ENCODE data around the gene ETS2.

ETS2 gene

GRCh38 chr21:38777531-38777930 is 28.2 kb upstream of the ETS2 start:
- DNase-seq (ENCODE audit: low read depth in 2 of 2), result no peak

DNA sequence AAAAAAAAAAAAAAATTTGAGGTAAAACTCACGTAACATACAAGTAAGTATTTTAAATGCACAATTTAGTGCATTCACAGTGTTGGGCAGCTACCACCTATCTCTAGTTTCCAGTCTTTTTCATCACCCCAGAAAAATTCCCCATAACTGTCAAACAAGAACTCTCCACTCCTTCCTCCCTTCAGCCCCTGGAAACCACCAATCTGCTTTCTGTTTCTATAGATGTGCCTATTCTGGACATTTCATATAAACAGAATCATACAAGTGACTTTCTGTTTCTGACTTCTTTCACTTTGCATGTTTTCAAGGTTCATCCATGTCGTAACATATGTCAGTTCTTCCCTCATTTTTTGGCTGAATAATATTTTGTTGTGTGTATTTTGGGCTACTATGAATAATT is 24.9 kb upstream of the ETS2 start:
- DNase-seq (ENCODE audit: low read depth in 2 of 2), result no peak

DNA sequence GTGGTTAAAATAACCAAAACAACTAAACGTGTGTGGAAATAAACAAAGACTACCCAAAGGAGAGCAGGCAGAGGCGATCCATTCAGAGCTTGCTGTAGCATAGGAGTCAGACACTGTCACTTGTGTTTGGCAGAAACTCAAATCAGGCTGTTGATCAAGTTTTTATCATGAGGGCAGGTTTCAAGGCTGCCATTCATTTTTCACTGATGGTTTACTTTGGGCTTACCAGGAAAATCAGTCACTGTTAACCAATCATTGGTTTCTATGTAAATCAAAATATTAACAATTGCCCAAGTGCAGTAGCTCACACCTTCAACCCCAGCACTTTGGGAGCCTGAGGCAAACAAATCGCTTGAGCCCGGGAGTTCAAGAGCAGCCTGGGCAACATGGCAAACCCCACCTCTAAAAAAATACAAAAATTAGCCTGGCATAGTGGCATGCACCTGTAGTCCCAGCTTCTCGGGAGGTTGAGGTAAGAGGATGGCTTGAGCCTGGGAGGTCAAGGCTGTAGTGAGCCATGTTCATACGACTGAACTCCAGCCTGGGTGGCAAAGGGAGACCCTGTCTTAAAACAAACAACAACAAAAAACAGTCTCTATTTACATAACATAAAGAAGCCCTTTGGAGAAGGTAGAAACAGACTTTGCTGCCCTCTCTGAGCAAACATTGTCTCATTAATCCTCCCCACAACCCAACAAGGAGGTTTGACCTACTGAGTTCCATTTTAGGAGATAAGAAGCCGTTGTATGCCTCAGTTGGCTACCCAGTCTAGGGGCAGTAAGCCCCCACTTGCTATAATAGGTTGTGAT is 21.1 kb upstream of the ETS2 start:
- DNase-seq (ENCODE audit: low read depth in 2 of 2), result no peak

GRCh38 chr21:38785483-38785882 is 20.2 kb upstream of the ETS2 start:
- no peak for DNase-seq (ENCODE audit: low read depth in 2 of 2)

GRCh38 chr21:38787016-38787415 is 18.7 kb upstream of the ETS2 start:
- DNase-seq (ENCODE audit: low read depth in 2 of 2), result no peak

- no peak for DNase-seq (ENCODE audit: low read depth in 2 of 2)
Observed at GRCh38 chr21:38787461-38788274, 18.1 kb upstream of the ETS2 start.

DNA sequence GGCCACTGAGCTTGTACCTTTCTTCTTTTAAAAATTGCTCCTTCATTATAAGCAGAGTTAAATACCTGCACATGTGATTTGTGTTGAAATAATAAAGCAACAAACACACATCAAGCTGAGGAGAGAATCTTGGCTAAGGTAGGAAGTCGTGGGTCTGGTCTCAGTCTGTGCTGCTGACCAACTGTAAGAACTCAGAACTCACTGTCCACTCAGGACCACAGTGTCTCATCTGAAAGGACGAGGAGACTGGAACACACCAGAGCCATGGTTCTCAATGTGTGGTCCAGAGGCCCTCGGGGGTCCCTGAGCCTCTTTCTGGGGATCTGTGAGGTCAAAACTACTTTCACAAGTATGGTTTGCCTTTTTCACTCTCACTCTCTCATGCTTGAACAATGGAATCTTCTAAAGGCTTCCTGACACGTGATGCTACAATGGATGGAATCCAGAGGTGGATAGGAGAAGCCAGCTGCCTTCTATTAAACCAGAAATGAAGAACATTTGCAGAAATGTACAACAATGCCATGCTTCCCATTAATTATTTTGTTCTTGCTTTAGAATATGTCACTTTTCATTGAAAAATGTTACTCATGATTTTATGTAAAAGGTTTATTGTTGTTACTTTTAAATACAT is 17.3 kb upstream of the ETS2 start:
- DNase-seq (ENCODE audit: low read depth in 2 of 2), result no peak

- DNase-seq (ENCODE audit: low read depth in 2 of 2), result no peak
Observed at GRCh38 chr21:38789275-38789674, 16.5 kb upstream of the ETS2 start.

DNA sequence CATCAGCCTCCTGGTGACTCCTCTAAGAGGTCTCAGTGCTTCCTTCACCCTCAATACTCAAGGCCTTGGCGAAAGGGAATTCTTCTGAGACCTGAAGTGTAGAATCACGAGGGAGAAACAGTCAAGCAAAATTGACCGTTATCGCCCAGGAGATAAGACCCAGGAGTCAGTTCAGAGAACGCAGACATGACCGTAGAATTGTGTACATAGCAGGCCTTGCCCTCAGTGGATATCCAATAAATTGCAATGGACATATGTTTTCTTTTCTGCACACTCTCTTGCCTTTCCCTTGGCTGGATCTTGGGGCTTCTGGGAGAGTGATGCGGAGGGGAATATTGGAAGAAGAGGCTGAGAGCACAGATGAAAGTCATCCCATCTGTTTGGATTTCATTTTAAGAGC is 15.7 kb upstream of the ETS2 start:
- no peak for DNase-seq (ENCODE audit: low read depth in 2 of 2)

GRCh38 chr21:38790961-38791360 is 14.8 kb upstream of the ETS2 start:
- no peak for DNase-seq (ENCODE audit: low read depth in 2 of 2)

- DNase-seq (ENCODE audit: low read depth in 2 of 2), result no peak
Observed at GRCh38 chr21:38792676-38793459, 12.9 kb upstream of the ETS2 start.

GRCh38 chr21:38793926-38794713 is 11.6 kb upstream of the ETS2 start:
- no peak for DNase-seq (ENCODE audit: low read depth in 2 of 2)

DNA sequence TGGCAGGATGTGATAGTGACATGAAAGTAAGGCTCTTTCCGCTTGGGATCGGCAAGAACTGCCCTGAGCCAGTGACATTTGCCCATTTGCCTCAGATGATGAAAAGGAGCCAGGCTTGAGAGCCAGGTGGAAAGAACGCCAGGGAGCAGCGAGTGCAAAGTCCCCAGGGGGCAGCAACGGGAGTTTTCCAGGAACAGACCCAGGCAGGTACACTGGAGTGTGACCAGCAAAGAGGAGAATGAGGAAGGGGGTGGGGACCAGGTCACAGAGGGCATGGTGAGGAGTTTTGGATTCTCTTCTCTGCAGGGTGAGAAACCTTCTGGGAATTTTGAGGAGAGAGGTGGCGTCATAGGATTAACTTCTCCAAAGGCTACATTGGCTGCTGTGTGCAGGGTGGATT is 10.8 kb upstream of the ETS2 start:
- DNase-seq (ENCODE audit: low read depth in 2 of 2), result no peak

GRCh38 chr21:38795475-38795874 is 10.3 kb upstream of the ETS2 start:
- DNase-seq (ENCODE audit: low read depth in 2 of 2), result no peak

DNA sequence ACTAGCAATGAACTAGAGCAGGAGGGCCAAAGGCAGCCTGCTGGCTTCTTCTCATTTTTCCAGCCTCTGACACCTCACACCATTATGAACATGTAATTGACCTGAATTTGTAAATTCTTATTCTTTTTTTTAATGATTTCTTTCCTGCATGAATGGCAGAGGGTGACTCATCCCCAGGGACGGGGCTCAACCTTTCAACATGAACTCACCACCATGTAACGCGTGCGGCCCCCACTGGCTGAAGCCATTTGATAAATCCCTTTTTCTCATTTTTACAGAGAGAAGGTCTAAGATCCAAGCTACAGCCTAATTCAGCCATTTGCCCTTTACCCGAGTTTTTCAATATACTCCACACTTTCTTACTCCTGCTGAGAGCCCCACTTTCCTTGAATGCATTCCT is 9.3 kb upstream of the ETS2 start:
- no peak for DNase-seq (ENCODE audit: low read depth in 2 of 2)

DNA sequence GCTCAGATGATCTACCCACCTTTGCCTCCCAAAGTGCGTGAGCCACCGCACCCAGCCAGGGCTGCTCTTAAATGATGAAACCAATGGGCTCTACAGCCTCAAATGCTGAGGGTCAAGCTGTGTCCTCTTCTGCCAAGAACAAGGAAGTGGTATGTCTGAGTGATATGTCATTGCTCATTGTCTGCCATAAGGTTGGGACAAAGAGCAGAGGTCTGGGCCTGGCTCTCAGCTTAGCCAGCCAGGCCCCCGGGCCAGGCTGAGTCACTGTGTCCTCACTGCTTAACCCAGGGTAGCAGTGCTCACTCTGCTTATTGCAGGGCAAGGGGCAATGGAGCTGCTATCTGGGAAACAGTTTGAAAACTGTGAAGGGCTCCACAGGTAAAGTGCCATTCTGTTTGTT is 8.3 kb upstream of the ETS2 start:
- no peak for DNase-seq (ENCODE audit: low read depth in 2 of 2)

GRCh38 chr21:38798081-38798480 is 7.6 kb upstream of the ETS2 start:
- no peak for DNase-seq (ENCODE audit: low read depth in 2 of 2)

DNA sequence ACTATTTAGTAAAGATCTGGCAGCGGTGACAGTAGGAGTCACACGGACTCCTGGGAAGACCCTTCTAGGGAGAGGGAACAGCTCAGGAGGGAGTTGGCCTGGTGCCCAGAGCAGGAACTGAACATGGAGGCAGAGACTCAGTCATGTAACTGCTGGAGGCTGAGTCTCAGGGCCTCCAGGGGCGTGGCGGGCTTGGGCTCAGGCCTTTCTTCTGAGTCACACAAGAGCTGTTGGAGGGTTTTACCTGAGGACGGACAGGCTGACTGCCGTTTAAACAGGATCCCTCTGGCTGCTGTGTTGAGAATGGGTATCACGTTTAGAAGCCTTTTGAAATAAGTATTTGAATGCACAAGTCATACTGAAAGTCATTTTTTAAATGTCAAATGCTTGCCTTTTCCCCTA is 7.2 kb upstream of the ETS2 start:
- DNase-seq (ENCODE audit: low read depth in 2 of 2), result no peak

- no peak for DNase-seq (ENCODE audit: low read depth in 2 of 2)
Observed at GRCh38 chr21:38800046-38800758, 5.5 kb upstream of the ETS2 start.

- no peak for DNase-seq (ENCODE audit: low read depth in 2 of 2)
Observed at GRCh38 chr21:38800924-38801744, 4.6 kb upstream of the ETS2 start.

Measured in stimulated activated CD8-positive, alpha-beta memory T cell treated with anti-CD3 and anti-CD28 coated beads, Interleukin-2, amount 100 ng/mL, for 48 hours (primary cell).